Prostate gland (tissue), 2 donors: ENCODE measurements around the gene DSCAM.

ENCODE experiments used
- POLR2A ChIP-seq: fragments of 450-650 bp; IDR thresholded peaks from one replicate; pipeline ENCODE4 v1.6.1; 2016; ENCODE audit warnings: antibody characterized with exemption, mild to moderate bottlenecking
- POLR2AphosphoS5 ChIP-seq: sonication (generic); formaldehyde crosslinking; IDR thresholded peaks from one replicate; pipeline ENCODE4 v1.6.1; 2017; ENCODE audit warnings: antibody characterized with exemption
- TF ChIP-seq, protein P1 (sequence below), 4 experiments: fragments of 200-600 bp in 2 of 4; fragments of 450-650 bp in 2 of 4; sonication (generic) in 2 of 4; IDR thresholded peaks; 1 replicate in 3 of 4; 2 replicates in 1 of 4; pipeline ENCODE4 v1.5.1; 2016 to 2019; ENCODE audit warnings: antibody characterized with exemption in 4 of 4, mild to moderate bottlenecking in 2 of 4, moderate library complexity in 2 of 4

DNA sequence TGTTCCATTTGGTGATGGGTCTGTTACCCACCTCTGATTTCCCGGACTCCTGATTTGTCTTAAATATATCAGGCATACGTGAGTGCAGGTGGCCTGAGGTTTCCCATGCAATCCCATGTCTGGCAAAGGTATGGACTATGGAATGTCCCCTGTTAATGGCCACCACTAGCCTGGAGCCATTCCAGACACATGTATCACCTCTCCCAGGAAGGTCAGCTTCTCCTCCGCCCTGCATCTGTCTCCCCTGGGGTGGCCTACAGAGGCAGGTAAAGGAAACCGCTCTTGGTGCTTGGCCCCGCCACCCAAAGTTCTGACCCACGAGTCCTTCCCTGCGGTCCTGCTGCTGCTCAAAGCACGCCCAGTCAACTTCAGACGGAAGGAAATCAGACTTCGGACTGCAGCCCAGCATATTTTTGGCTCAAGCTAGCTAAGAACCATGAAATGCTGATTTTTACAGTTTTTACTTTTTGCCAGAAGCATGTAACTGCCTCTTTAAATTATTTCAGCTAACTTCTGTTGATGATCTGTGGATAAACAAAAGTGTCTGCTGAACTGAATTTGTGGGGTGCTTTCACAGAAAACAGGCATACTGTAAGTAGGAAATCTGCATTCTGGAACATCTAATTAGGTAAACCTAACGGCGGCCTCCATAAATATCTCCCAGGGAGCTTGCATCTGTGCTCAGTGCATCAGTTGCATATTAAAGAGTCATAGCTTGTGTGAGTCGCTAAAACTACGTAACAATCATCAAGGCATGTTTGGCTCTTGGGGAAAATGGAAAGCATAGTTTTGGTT is 873.8 kb downstream of the DSCAM start:
- TF ChIP-seq POLR2AphosphoS5 (no peak), POLR2A (no peak)
- TF ChIP-seq, protein P1, sequence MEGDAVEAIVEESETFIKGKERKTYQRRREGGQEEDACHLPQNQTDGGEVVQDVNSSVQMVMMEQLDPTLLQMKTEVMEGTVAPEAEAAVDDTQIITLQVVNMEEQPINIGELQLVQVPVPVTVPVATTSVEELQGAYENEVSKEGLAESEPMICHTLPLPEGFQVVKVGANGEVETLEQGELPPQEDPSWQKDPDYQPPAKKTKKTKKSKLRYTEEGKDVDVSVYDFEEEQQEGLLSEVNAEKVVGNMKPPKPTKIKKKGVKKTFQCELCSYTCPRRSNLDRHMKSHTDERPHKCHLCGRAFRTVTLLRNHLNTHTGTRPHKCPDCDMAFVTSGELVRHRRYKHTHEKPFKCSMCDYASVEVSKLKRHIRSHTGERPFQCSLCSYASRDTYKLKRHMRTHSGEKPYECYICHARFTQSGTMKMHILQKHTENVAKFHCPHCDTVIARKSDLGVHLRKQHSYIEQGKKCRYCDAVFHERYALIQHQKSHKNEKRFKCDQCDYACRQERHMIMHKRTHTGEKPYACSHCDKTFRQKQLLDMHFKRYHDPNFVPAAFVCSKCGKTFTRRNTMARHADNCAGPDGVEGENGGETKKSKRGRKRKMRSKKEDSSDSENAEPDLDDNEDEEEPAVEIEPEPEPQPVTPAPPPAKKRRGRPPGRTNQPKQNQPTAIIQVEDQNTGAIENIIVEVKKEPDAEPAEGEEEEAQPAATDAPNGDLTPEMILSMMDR (IDR thresholded peaks at IDR 0.05) = no peak
